Peyer's patch (tissue), 4 donors: ENCODE measurements around the gene BCL2L1. TPM values are rescaled to one million over a fixed set of nuclear protein-coding genes. Genes with fewer than 3 reads are reported as not detected.

ENCODE experiments used
- DNase-seq, 3 donors: peaks; one replicate each; pipeline ENCODE4 v3.0.0-alpha.2; 2017 to 2019
- H3K27ac ChIP-seq, 4 donors: fragments of 200-600 bp; sonication (generic); one replicate each; pipeline ENCODE4 v1.5.1; 2016 to 2019
- H3K27me3 ChIP-seq, 2 donors: fragments of 200-600 bp; sonication (generic); one replicate each; pipeline ENCODE4 v1.5.1; 2019
- H3K36me3 ChIP-seq, 3 donors: fragments of 200-600 bp; sonication (generic); one replicate each; pipeline ENCODE4 v1.5.1; 2016 to 2019
- H3K4me1 ChIP-seq, 4 donors: fragments of 200-600 bp; sonication (generic); one replicate each; pipeline ENCODE4 v1.5.1; 2016 to 2019
- H3K4me3 ChIP-seq, 4 donors: fragments of 200-600 bp; sonication (generic); 1 replicate in 3 of 4; 2 replicates in 1 of 4; pipeline ENCODE4 v1.5.1; 2016 to 2019; ENCODE audit warnings: mild to moderate bottlenecking in 1 of 4
- H3K9me3 ChIP-seq, 4 donors: fragments of 200-600 bp; sonication (generic); one replicate each; pipeline ENCODE4 v1.5.1; 2016 to 2019; ENCODE audit warnings: mild to moderate bottlenecking in 1 of 4
- POLR2A ChIP-seq, 2 donors: fragments of 450-650 bp; IDR thresholded peaks; one replicate each; pipeline ENCODE4 v1.5.1; 2017; ENCODE audit warnings: antibody characterized with exemption in 2 of 2, mild to moderate bottlenecking in 2 of 2, moderate library complexity in 2 of 2
- total RNA-seq, 4 donors: library from RNA; depleted of rRNA; stranded (reverse); fragments of >200 nt; gene quantifications; one replicate each; pipeline ENCODE4 v1.1.0, GENCODE V29; 2016
- TF ChIP-seq, protein P1 (sequence below), 6 experiments: fragments of 450-650 bp in 4 of 6; fragments of 200-600 bp in 2 of 6; sonication (generic) in 1 of 6; IDR thresholded peaks; one replicate each; pipeline ENCODE4 v1.5.1; 2017 to 2019; ENCODE audit warnings: antibody characterized with exemption in 6 of 6, mild to moderate bottlenecking in 3 of 6, moderate library complexity in 1 of 6

The BCL2L1 gene
- total RNA-seq, 4 donors from 2014 or later = 85.0 to 185 (median 144) TPM

DNA sequence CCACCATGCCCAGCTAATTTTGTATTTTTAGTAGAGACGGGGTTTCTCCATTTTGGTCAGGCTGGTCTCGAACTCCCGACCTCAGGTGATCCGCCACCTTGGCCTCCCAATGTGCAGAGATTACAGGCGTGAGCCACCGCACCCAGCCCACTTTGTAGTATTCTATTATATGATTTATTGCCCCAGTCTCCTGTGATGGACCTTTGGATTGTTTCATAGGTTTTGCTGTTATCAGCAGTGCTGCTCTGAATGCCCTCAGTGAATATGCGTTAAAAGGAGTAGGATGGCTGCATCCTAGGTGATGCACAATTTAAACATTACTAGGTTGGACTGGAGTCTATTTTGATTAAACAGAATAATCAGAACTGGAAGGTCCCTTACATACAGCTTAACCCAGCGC lies 107.3 kb downstream of the BCL2L1 start:
- no peaks in the 10 kb centered on the region for H3K9me3 ChIP-seq
- TF ChIP-seq, protein P1, sequence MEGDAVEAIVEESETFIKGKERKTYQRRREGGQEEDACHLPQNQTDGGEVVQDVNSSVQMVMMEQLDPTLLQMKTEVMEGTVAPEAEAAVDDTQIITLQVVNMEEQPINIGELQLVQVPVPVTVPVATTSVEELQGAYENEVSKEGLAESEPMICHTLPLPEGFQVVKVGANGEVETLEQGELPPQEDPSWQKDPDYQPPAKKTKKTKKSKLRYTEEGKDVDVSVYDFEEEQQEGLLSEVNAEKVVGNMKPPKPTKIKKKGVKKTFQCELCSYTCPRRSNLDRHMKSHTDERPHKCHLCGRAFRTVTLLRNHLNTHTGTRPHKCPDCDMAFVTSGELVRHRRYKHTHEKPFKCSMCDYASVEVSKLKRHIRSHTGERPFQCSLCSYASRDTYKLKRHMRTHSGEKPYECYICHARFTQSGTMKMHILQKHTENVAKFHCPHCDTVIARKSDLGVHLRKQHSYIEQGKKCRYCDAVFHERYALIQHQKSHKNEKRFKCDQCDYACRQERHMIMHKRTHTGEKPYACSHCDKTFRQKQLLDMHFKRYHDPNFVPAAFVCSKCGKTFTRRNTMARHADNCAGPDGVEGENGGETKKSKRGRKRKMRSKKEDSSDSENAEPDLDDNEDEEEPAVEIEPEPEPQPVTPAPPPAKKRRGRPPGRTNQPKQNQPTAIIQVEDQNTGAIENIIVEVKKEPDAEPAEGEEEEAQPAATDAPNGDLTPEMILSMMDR (IDR thresholded peaks at IDR 0.05) = no peak
- no peak for TF ChIP-seq POLR2A (IDR thresholded peaks at IDR 0.05)
- H3K36me3 ChIP-seq = no peaks in the 10 kb centered on the region
- no peak overlapping the region for H3K27ac ChIP-seq
- peaks cover 0 to 18% (median 1%) of the 10 kb centered on the region in 4 donors for H3K4me1 ChIP-seq
- H3K27me3 ChIP-seq = no peaks in the 10 kb centered on the region
- no peak for DNase-seq
- H3K4me3 ChIP-seq = no peak overlapping the region

Other genes starting within 250 kb of the BCL2L1 start
- not detected for gene DEFB124, start 247.7 kb downstream of the BCL2L1 start, total RNA-seq
- 1 to 10 TPM in 2 of 4 donors, not detected in 2; 1.4 to 1.7 TPM for gene REM1, start 247.6 kb downstream of the BCL2L1 start, total RNA-seq
- 10 to 100 TPM; 38.9 to 97.4 (median 56.3) TPM for gene HM13, start 208.4 kb downstream of the BCL2L1 start, total RNA-seq
- gene ID1, start 117.6 kb downstream of the BCL2L1 start, total RNA-seq = 100 to 1,000 TPM; 408 to 760 (median 570) TPM
- gene COX4I2, start 85.0 kb downstream of the BCL2L1 start, total RNA-seq = 1 to 10 TPM in 1 of 4 donors, not detected in 3; 2.5 TPM
- gene TPX2, start 16.4 kb upstream of the BCL2L1 start, total RNA-seq = 10 to 100 TPM in 1 of 4 donors, 1 to 10 TPM in 3; 4.4 to 26.4 (median 9.3) TPM
- under 1 TPM in 1 of 4 donors, not detected in 3; 0.57 TPM for gene MYLK2, start 96.5 kb upstream of the BCL2L1 start, total RNA-seq
- gene FOXS1, start 122.7 kb upstream of the BCL2L1 start, total RNA-seq = not detected
- 10 to 100 TPM in 1 of 4 donors, 1 to 10 TPM in 2, under 1 TPM in 1; 0.53 to 19.8 (median 2.3) TPM for gene DUSP15, start 147.7 kb upstream of the BCL2L1 start, total RNA-seq
- gene TTLL9, start 147.8 kb upstream of the BCL2L1 start, total RNA-seq = 1 to 10 TPM in 1 of 4 donors, under 1 TPM in 1, not detected in 2; 0.47 to 1.7 TPM
- gene PDRG1, start 229.2 kb upstream of the BCL2L1 start, total RNA-seq = 1 to 10 TPM; 5.1 to 6.6 (median 6.2) TPM
- gene XKR7, start 245.3 kb upstream of the BCL2L1 start, total RNA-seq = under 1 TPM in 1 of 4 donors, not detected in 3; 0.38 TPM